Neuron (in vitro differentiated cells): ENCODE measurements around the gene DLG4.
"Not testable (repeated sequence)": the region's sequence is repeated elsewhere in the genome, so short reads cannot be mapped to it uniquely, and the experiment has no call there.

Experiments used
- H2AFZ ChIP-seq: one replicate; pipeline ENCODE4 v1.6.1; 2013; ENCODE audit warnings: low read depth, mild to moderate bottlenecking, inconsistent platforms, low read length, moderate library complexity
- H3K27me3 ChIP-seq: one replicate; pipeline ENCODE4 v1.6.1; 2013; ENCODE audit warnings: low read length; ENCODE audit not compliant: insufficient read depth
- H3K36me3 ChIP-seq: one replicate; pipeline ENCODE4 v1.6.1; 2013; ENCODE audit warnings: low read length; ENCODE audit not compliant: insufficient read depth
- H3K4me1 ChIP-seq: one replicate; pipeline ENCODE4 v1.6.1; 2013; ENCODE audit warnings: low read length; ENCODE audit not compliant: insufficient read depth
- H3K4me3 ChIP-seq: 2 replicates; pipeline ENCODE4 v1.5.1; 2013; ENCODE audit warnings: mild to moderate bottlenecking, low read length, moderate library complexity
- H3K9me3 ChIP-seq: one replicate; pipeline ENCODE4 v1.6.1; 2013; ENCODE audit warnings: low read length

DLG4 gene

DNA sequence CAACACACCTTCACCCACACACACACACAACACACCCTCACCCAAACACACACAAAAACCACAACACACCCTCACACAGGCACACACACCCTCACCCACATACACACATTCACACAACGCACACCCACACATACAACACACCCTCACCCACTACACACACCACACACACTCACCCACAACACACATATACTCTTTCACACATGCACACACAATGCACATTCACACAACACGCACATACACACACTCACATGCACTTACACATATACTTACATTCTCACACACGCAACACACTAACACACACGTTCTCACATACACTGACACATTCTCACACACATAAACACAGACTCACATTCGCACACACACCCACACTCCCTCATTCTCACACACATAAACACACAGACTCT is 44.3 kb downstream of the DLG4 start:
- H3K27me3 ChIP-seq = no peaks in the 10 kb centered on the region
- peaks cover 3% of the 10 kb centered on the region for H3K9me3 ChIP-seq
- peaks cover 9% of the 10 kb centered on the region for H3K36me3 ChIP-seq
- peak overlapping the region; percentile 63 for H3K4me3 ChIP-seq
- H3K4me1 ChIP-seq = peaks cover 20% of the 10 kb centered on the region
- no peak overlapping the region for H2AFZ ChIP-seq

DNA sequence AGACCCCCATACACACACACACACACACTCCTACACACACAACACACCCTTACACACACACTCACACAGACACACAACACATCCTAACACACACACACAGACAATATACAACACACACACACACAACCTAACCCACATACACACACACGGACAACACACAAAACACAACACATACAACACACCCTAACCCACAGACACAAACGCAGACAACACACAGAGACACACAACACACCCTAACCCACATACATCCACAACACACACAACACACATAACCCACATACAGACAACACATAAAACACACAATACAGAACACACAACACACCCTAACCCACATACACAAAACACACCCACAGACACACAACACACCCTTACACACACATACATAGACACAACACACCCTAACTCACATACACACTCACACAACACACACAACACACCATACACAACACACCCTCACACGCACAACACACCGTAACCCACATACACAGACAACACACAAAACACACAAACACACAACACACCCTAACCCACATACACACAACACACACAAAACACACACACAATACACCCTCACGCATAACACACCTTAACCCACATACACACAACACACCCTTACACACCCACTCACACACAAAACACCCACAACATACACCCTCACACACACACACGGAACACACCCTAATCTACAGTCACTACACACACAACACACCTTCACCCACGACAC is 44.9 kb downstream of the DLG4 start:
- Histone ChIP-seq H2AFZ (no peak overlapping the region), H3K36me3 (peaks cover 9% of the 10 kb centered on the region), H3K4me3 (no peak overlapping the region), H3K4me1 (peaks cover 20% of the 10 kb centered on the region), H3K27me3 (no peaks in the 10 kb centered on the region), H3K9me3 (peaks cover 3% of the 10 kb centered on the region)

DNA sequence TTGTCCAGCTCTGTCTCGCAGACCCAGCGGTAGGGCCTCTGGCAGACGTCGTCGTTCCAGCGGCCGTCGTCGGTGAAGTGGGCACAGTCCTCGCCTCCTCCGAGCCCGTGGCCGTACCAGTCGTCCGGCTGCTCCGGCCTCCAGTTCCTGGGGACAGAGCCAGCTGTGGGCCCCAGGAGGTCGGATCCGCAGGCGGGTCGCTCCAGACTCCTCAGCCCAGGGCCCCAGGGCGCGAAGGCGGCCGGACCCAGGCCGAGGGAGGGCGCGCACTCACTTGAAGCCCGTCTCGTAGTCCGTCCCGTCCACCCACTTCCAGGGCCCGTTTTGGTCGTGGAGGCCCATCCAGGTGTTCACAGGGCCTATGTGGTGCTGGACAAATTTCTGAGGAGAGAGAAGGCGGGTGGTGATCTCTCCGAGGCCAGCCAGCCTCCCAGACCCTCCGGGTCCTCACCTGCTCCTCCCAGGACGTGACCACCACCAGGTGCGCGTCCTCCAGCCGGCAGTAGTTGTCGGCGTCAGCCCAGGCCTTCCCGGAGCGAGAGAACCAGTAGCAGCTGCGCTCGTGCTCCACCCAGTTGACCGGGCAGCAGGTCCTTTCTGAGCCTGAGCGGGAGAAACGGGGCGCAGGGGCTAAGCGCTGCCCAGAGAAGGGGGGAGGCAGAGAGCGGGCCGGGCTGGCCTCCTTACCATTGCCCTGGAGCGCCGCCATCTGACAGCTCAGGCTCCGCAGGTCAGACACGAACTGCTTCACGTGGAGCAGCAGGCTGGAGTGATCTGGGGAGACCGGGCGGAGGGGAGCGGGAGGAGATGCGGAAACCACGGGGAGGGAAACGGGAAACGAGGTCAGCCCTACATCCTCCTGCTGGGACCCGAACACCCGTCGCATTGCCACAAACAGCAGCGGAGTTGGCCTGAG is 45.7 kb downstream of the DLG4 start:
- H3K4me1 ChIP-seq = peaks cover 20% of the 10 kb centered on the region
- peaks cover 8% of the 10 kb centered on the region for H3K9me3 ChIP-seq
- peaks cover 9% of the 10 kb centered on the region for H3K36me3 ChIP-seq
- H3K4me3 ChIP-seq = no peak overlapping the region
- H3K27me3 ChIP-seq = no peaks in the 10 kb centered on the region
- no peak overlapping the region for H2AFZ ChIP-seq

DNA sequence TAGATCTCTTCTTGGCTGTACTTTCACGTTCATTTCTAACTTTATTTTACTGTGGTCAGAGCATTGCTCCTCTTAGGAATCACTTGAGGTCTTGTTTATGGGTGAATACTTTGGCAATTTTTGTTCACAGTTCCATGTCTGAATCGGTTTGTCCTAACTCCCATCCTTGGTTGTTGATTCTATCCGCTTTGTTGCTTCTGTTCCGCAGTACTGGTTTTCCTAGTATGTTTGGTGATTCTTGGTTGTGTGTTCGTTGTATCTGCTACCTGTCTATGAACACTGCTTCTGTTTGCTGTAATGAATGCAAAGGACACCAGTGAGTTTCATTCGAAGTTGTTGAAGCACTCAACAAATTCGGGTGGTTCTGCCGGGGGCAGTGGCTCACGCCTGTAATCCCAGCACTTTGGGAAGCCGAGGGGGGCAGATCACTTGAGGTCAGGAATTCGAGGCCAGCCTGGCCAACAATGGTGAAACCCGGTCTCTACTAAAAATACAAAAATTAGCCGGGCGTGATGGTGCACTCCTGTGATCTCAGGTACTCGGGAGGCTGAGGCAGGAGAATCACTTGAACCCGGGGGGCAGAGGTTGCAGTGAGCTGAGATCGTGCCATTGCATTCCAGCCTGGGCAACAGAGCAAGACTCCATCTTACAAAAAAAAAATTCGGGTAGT is 47.0 kb downstream of the DLG4 start:
- Histone ChIP-seq H3K9me3 (peaks cover 11% of the 10 kb centered on the region), H3K4me1 (peaks cover 13% of the 10 kb centered on the region)
- H3K27me3 ChIP-seq, H3K36me3 ChIP-seq, H2AFZ ChIP-seq, H3K4me3 ChIP-seq: not testable (repeated sequence)

DNA sequence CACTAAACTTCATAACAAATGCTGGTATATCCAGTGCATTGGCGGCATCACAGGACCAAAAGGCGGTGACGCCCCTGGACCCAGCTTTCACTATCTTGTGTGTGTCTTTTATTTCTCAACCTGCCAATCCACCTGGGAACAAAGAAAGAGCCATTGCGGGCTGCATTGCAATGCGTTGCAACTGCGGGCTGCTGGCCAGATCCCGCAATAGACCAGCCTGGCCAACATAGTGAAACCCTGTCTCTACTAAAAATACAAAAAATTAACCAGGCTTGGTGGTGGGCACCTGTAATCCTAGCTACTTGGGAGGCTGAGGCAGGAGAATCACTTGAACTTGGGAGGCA is 50.1 kb downstream of the DLG4 start:
- H3K4me3 ChIP-seq, H3K27me3 ChIP-seq, H2AFZ ChIP-seq, H3K36me3 ChIP-seq, H3K4me1 ChIP-seq: not testable (repeated sequence)
- peaks cover 11% of the 10 kb centered on the region for H3K9me3 ChIP-seq

DNA sequence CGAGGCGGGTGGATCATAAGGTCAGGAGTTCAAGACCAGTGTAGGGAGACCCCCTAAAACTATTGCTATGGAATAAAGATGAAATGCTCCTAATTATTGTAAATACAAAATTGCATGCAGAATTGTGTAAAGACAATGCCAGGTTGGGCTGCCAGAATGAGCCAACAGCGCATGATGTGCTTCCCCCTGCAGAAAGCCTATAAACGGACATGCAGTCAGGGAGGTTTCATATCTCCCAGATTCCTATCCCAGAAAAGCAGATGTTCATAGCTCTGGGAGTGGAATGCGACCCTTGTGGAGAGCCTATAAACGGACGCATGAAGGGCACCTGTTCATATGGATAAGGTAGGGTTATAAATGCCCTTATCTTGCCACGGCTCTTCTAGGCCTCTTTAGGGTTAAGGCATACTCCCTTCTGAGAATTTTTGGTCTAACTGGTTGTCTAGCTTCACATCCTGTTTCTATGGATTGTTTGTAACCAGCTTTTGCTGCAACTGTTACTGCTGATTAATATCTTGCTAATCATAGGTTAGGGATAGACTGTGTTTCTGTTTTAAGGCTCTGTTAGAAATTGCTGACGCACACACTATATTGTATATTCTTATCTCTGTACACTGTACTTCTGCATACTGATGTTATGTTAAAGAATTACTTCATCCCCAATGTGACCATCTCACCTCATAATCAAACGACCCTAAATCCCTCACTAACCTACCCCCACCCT is 50.6 kb downstream of the DLG4 start:
- H3K4me3 ChIP-seq, H3K4me1 ChIP-seq, H3K27me3 ChIP-seq, H2AFZ ChIP-seq, H3K36me3 ChIP-seq: not testable (repeated sequence)
- H3K9me3 ChIP-seq = peaks cover 11% of the 10 kb centered on the region

DNA sequence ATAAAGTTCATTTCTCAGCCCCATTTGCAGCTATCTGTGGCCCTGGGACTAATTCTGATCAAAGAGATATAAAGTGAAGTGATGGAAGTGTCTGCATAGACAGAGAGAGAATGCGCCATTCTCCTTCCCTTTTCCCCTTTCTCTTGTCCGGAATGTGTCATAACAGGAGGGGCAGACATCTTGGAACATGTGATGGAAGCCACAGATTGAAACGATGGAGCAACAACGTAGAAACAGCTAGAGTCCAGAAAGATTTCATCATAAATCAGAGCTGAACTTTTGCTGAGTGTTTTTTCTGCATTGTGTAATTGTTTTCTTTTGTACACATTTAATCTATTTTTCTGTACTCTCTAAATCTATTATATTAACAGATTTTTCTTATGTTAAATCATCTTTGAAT is 51.8 kb downstream of the DLG4 start:
- no peak overlapping the region for H2AFZ ChIP-seq
- no peak overlapping the region for H3K4me3 ChIP-seq
- H3K9me3 ChIP-seq = peaks cover 8% of the 10 kb centered on the region
- H3K36me3 ChIP-seq = peaks cover 3% of the 10 kb centered on the region
- no peaks in the 10 kb centered on the region for H3K27me3 ChIP-seq
- H3K4me1 ChIP-seq = no peaks in the 10 kb centered on the region

DNA sequence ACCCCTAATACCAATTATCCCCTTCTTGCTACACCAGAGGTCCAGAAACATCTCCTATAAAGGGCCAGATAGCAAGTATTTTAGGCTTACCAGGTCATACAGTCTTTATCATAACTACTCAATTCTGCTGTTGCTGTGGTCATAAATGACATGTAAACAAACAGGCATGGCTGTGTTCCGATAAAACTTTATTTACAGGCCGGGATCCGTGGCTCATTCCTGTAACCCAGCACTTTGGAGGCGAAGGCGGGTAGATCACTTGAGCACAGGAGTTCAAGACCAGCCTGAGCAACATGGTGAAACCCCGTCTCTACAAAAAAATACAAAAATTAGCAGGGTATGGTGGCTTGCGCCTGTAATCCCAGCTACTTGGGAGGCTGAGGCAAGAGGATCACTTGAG is 52.8 kb downstream of the DLG4 start:
- no peaks in the 10 kb centered on the region for H3K4me1 ChIP-seq

DNA sequence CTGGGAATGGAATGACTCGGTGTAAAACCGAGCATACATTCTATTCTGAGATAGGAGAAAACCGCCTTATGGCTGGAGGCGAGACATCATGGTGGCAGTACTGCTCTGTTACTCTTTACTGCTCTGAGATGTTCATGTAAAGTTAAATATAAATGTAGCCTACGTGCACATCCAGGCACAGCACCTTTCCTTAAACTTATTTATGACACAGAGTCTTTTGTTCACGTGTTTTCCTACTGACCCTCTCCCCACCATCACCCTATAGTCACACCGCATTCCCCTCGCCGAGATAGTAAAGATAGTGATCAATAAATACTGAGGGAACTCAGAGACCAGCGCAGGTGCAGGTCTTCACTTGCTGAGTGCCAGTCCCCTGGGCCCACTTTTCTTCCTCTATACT is 60.1 kb downstream of the DLG4 start:
- H3K4me3 ChIP-seq = not testable (repeated sequence)

More for the DNA sequence above, 52.8 kb downstream of the DLG4 start:
- H3K27me3 ChIP-seq = no peaks in the 10 kb centered on the region
- H3K36me3 ChIP-seq = no peaks in the 10 kb centered on the region
- no peak overlapping the region for H2AFZ ChIP-seq
- peaks cover 8% of the 10 kb centered on the region for H3K9me3 ChIP-seq
- no peak overlapping the region for H3K4me3 ChIP-seq

DNA sequence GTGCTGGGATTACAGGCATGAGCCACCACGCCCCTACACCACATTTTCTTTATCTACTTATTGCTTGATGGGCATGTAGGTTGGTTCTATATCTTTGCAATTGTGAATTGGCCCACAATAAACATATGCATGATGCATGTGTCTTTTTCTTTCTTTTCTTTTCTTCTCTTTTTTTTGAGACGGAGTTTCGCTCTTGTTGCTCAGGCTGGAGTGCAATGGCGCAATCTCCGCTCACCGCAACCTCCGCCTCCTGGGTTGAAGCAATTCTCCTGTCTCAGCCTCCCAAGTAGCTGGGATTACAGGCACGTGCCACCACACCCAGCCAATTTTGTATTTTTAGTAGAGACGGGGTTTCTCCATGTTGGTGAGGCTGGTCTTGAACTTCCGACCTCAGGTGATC is 61.2 kb downstream of the DLG4 start:
- not testable (repeated sequence) for H3K4me3 ChIP-seq, H3K27me3 ChIP-seq, H3K36me3 ChIP-seq, H2AFZ ChIP-seq, H3K4me1 ChIP-seq, H3K9me3 ChIP-seq

More for the DNA sequence above, 60.1 kb downstream of the DLG4 start:
- H2AFZ ChIP-seq, H3K27me3 ChIP-seq, H3K4me1 ChIP-seq, H3K9me3 ChIP-seq, H3K36me3 ChIP-seq: not testable (repeated sequence)

DNA sequence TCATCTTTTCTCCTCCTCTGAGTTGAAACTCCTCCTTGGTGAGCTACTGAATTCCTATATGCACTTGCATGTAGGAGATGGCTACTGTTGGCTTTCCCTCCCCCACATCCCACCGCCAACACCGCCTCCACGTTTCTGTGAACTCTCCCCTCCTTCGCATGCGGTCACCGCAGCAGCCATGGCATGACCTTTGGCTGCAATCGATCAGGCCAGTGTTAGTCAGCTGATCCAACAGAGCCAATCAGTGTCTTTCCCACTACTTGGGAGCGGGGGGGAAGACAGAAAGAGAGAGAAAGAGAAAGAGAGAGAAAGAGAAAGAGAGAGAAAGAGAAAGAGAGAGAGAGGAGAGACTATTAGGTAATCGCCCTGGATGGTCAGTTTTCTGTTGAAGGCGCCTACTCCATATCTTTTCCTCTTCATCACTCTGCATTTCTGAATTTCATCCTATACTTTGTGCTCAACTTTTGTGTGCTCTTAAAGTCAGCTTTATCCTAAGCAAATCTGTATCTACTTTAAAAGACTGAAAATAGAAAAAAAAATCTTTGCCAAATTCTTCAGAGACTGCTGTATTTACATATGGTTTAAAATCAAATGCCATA is 63.2 kb downstream of the DLG4 start:
- no peaks in the 10 kb centered on the region for H3K27me3 ChIP-seq
- H3K4me3 ChIP-seq = no peak overlapping the region
- H2AFZ ChIP-seq = no peak overlapping the region
- no peaks in the 10 kb centered on the region for H3K4me1 ChIP-seq
- H3K9me3 ChIP-seq = no peaks in the 10 kb centered on the region
- H3K36me3 ChIP-seq = no peaks in the 10 kb centered on the region

DNA sequence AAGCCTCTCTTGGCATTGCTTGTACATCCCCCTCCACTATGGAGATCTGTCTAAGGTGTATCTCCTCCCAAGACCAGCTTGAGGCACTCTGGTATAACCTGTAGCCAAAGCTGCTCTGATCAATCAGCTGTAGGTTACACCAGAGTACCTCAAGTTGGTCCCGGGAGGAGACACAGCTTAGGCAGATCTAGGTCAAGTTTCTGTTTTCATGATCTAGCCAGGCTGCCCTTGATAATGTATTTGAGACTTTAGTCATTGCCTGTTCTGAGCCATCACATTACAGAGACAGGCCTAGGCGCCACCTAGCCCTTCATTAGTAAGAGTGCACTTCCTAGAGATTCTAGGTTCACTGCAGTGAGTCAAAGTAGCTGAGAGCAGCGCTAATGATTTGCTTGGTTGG is 71.9 kb downstream of the DLG4 start:
- H3K4me3 ChIP-seq = no peak overlapping the region
- H2AFZ ChIP-seq = no peak overlapping the region

More for the DNA sequence above, 71.9 kb downstream of the DLG4 start:
- peaks cover 22% of the 10 kb centered on the region for H3K4me1 ChIP-seq
- H3K36me3 ChIP-seq = no peaks in the 10 kb centered on the region
- no peaks in the 10 kb centered on the region for H3K27me3 ChIP-seq
- H3K9me3 ChIP-seq = no peaks in the 10 kb centered on the region
